GM18951 (cell line): ENCODE measurements around the gene ADM2.
A peak's percentile ranks its signal among the peaks of the same experiment; 100 is the strongest.
"Not testable (repeated sequence)": the region's sequence is repeated elsewhere in the genome, so short reads cannot be mapped to it uniquely, and the experiment has no call there.

Source experiments
- POLR2A ChIP-seq: IDR thresholded peaks from 4 replicates; pipeline ENCODE4 v1.6.1; 2011; ENCODE audit warnings: mild to moderate bottlenecking; ENCODE audit not compliant: insufficient read length, insufficient read depth; ENCODE audit errors: extremely low read depth
- in situ Hi-C: fragments of 300-500 bp; cut with MboI; formaldehyde crosslinking; loops from one replicate; pipeline ENCODE4 v1.12.0; 2022; ENCODE audit warnings: low sequenced_read_pairs, mixed read lengths, inconsistent platforms; ENCODE audit not compliant: unreplicated experiment

The ADM2 gene

GRCh38 chr22:50527921-50528681 lies 46.8 kb downstream of the ADM2 start:
- TF ChIP-seq POLR2A = no peak
- in situ Hi-C loops = no loop called here

DNA sequence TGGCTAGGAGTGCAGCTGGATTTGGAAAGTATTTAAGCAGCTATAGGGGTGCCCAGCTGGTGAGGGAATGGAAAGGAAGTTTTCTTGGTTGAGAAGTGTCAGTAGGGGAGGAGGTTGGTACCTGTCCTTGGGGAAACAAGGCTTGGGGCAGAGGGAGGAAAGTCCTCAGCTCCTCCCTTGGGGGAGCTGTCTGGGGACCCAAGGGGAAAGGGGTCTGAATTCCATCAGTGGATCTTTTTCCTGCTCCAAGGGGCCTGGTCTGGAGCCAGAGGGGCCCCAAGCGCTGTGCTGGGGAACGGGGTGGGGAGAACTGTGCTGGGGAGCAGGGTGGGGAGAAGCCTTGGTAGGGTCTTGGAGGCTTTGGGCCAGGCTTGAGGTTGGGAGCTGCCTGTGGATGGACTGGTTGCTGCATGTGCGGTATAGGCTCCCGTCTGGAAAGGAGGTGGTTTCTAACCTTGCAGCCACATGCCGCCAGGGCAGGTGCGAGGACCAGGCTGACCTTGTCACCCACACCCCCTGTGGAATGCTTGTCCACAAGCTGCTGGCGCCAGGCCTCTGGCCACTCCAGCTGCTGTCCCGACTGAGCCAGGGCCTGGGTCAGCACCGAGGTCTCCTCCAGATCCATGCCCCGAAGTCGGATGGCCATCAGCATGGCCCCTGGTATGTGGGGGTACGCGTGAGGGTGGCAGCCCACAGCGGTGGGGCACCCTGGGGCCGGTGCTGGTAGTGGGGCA lies 47.5 kb downstream of the ADM2 start:
- TF ChIP-seq POLR2A = no peak
- in situ Hi-C loops = no loop called here

- TF ChIP-seq POLR2A = no peak
- in situ Hi-C loops = no loop called here
These were observed 48.1 kb downstream of the ADM2 start for GRCh38 chr22:50529416-50529896.

- peak; percentile 72 for TF ChIP-seq POLR2A
- in situ Hi-C loops = no loop called here
These were observed 48.7 kb downstream of the ADM2 start, which contains the start of gene TYMP for GRCh38 chr22:50529897-50530579. Gene TYMP (minus strand): TSS chr22:50530012. CDS start chr22:50529709, 303 bp downstream.

DNA sequence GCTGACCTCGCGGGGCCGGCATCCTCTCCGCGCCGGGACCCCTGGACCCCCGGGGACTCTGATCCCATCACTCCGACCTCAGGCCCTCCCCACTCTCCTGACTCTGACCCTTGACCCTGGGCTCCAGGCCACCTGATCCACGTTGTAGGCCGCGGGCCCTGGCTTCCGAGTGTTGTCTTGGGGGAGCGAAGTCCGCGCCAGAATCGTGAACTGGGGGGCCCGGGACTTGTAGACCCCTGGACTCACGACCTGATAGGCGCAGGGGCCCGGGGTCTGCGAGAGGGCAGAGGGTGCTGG lies 49.2 kb downstream of the ADM2 start:
- TF ChIP-seq POLR2A = no peak
- in situ Hi-C loops = no loop called here

DNA sequence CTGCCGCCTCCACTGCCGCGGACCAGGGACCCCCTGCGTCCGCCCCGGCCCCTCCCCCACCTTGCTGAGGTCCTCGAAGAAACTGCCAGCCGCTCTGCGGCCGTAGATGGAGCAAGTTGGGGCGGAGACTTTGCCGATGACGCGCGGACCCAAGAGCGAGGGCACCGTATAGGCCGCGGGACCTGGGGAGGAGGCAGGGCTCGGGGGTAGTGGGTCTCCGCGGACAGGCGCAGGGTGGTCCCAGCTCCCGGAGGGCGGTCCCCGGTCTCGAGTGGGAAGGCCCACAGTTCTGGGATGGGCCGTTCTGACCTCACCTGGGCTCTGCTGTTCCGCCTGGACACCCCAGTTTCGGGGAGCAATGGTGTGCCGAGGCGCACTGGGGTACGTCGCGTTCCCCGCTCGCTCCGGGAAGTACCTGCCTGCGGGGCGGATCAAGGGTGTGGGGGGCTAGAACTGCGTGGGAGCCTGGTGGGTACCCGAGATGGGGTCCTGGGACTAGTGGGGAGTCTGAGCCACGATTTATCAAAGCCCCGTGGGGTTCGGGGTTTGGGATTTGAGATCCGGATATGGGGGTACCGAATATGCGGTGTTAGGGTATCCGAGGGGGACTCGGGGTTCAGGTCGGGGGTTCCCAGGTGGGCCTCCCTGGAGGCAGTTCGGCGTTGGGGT lies 49.7 kb downstream of the ADM2 start:
- in situ Hi-C loops = no loop called here
- peak; percentile 84 for TF ChIP-seq POLR2A

GRCh38 chr22:50531546-50531961 lies 50.2 kb downstream of the ADM2 start:
- in situ Hi-C loops = no loop called here
- peak; percentile 55 for TF ChIP-seq POLR2A

GRCh38 chr22:50531962-50532674 lies 50.8 kb downstream of the ADM2 start:
- in situ Hi-C loops = no loop called here
- TF ChIP-seq POLR2A = peak; percentile 44

DNA sequence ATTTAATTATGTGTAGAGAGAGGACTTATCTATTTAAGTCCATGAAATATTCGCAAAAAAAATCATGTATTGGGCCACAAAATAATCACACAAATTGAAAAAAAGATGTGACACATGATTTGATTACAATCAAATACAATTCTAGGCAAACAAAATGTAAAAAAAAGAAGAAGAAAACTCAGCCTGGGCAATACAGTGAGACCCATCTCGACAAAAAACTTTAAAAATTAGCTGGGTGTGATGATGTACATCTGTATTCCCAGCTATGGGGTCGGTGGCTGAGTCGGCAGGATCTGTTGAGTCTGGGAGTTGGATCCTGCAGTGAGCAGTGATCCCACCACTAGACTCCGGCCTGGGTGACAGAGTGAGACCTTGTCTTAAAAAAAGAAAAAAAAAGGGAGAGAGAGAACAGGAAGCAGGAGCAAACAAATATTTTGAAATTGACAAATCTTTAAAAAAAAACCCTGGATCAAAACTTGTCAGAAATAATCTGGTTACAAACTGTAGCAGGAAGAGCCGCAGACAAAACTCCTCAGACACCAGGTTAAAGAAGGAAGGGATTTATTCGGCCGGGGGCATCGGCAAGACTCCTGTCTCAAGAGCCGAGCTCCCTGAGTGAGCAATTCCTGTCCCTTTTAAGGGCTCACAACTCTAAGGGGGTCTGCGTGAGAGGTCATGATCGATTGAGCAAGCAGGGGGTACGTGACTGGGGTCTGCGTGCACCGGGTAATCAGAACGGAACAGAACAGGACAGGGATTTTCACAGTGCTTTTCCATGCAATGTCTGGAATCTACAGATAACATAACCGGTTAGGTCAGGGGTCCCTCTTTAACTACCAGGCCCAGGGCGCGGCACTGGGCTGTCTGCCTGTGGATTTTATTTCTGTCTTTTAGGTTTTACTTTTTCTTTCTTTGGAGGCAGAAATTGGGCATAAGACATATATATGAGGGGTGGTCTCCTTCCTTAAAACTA lies 51.8 kb downstream of the ADM2 start:
- peak; percentile 17 for TF ChIP-seq POLR2A
- in situ Hi-C loops = no loop called here

GRCh38 chr22:50533856-50534711 lies 52.7 kb downstream of the ADM2 start:
- in situ Hi-C loops = not testable (repeated sequence)

DNA sequence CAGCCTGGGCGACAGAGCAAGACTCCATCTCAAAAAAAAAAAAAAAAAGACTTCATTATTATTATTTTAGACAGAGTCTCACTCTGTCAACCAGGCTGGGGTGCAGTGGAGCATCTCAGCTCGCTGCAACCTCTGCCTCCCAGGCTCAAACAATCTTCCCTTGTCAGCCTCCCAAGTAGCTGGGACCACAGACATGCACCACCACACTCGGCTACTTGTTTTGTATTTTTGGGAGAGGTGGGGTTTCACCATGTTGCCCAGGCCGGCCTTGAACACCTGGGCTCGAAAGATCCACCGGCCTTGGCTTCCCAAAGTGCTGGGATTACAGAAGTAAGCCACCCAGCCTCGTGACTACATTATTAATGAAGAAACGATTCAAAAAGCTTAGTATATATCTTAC lies 53.8 kb downstream of the ADM2 start:
- in situ Hi-C loops = no loop called here
- TF ChIP-seq POLR2A = no peak
